PC-9 (cell line): ENCODE results near the gene NFYC. TPM values are rescaled to one million over a fixed set of nuclear protein-coding genes. Genes with fewer than 3 reads are reported as not detected.

ENCODE experiments used
- BruUV-seq: library from RNA; stranded (reverse); fragments of 400-500 nt; replicated peaks from 2 replicates; lab custom pipeline; 2021; lab: Mats Ljungman, UMichigan
- CTCF ChIA-PET: fragments of 300-600 bp; sonication (Branson Sonifier 250); formaldehyde crosslinking; loops from one replicate; lab custom pipeline; 2022; ENCODE audit warnings: antibody characterized with exemption; lab: Charles Lee
- POLR2A ChIA-PET: fragments of 300-600 bp; sonication (Branson Sonifier 250); formaldehyde crosslinking; loops from one replicate; lab custom pipeline; 2022; ENCODE audit warnings: antibody characterized with exemption; ENCODE audit not compliant: unreplicated experiment; lab: Charles Lee
- DNase-seq, 2 experiments: peaks; one replicate each; pipeline versions ENCODE4 v3.0.0 to v3.0.0-alpha.2; 2015 to 2022; ENCODE audit warnings: mixed read lengths in 1 of 2
- H2AFZ ChIP-seq: fragments of 200-600 bp; sonication (generic); 2 replicates; pipeline ENCODE4 v1.8.1; 2017; ENCODE audit warnings: antibody characterized with exemption
- H3F3A ChIP-seq: fragments of 200-600 bp; sonication (generic); 2 replicates; pipeline ENCODE4 v1.8.1; 2017; ENCODE audit warnings: antibody characterized with exemption, mild to moderate bottlenecking, low read depth; ENCODE audit not compliant: insufficient read depth
- H3K27ac ChIP-seq: fragments of 200-600 bp; sonication (generic); 2 replicates; pipeline ENCODE4 v1.6.1; 2016; ENCODE audit warnings: mixed run types
- H3K27me3 ChIP-seq: fragments of 200-600 bp; sonication (generic); 2 replicates; pipeline ENCODE4 v1.6.1; 2016; ENCODE audit warnings: low read depth, mixed run types; ENCODE audit not compliant: insufficient read depth
- H3K36me3 ChIP-seq: fragments of 200-600 bp; sonication (generic); 2 replicates; pipeline ENCODE4 v1.6.1; 2016; ENCODE audit warnings: low read depth, mixed run types
- H3K4me1 ChIP-seq: fragments of 200-600 bp; sonication (generic); replicated peaks from 2 replicates; pipeline ENCODE4 v1.6.1; 2016; ENCODE audit warnings: mixed run types; ENCODE audit not compliant: insufficient read depth
- H3K4me2 ChIP-seq: fragments of 200-600 bp; sonication (generic); 2 replicates; pipeline ENCODE4 v1.6.1; 2017; ENCODE audit warnings: mixed run types
- H3K4me3 ChIP-seq: fragments of 200-600 bp; sonication (generic); 2 replicates; pipeline ENCODE4 v1.6.1; 2016; ENCODE audit warnings: mixed run types
- H3K79me2 ChIP-seq: fragments of 200-600 bp; sonication (generic); 2 replicates; pipeline ENCODE4 v1.6.1; 2017; ENCODE audit warnings: low read depth, mixed run types
- H3K9me2 ChIP-seq: fragments of 200-600 bp; sonication (generic); 2 replicates; pipeline ENCODE4 v1.8.1; 2017; ENCODE audit warnings: mild to moderate bottlenecking; ENCODE audit not compliant: insufficient read depth
- H3K9me3 ChIP-seq: fragments of 200-600 bp; sonication (generic); 2 replicates; pipeline ENCODE4 v1.8.1; 2016; ENCODE audit warnings: low read depth; ENCODE audit not compliant: insufficient read depth
- H4K20me1 ChIP-seq: fragments of 200-600 bp; sonication (generic); 2 replicates; pipeline ENCODE4 v1.8.1; 2017; ENCODE audit not compliant: insufficient read depth
- EZH2 ChIP-seq: fragments of 200-600 bp; sonication (generic); IDR thresholded peaks from 2 replicates; pipeline ENCODE4 v1.8.0; 2017; ENCODE audit warnings: antibody characterized with exemption, low read depth
- intact Hi-C: fragments of 100-400 bp; cut with micrococcal nuclease; formaldehyde crosslinking; loops from one replicate; pipeline ENCODE4 v1.10.0; 2022; ENCODE audit not compliant: unreplicated experiment
- total RNA-seq: library from RNA; stranded (reverse); gene quantifications from 2 replicates; pipeline ENCODE4 v1.2.3, GENCODE V29; 2021
- TF ChIP-seq, protein P1 (sequence below): fragments of 200-600 bp; sonication (generic); conservative IDR thresholded peaks from 2 replicates; pipeline ENCODE4 v1.6.1; 2017; ENCODE audit warnings: mixed run types, antibody characterized with exemption, mild to moderate bottlenecking, moderate library complexity

The NFYC gene
- total RNA-seq, 1 experiment from 2014 or later, result 91.1 TPM

GRCh38 chr1:40758578-40759343 lies 67.3 kb downstream of the NFYC start:
- no peaks in the 10 kb centered on the region for H3K4me1 ChIP-seq
- H3K4me2 ChIP-seq, result no peak overlapping the region
- H3K4me3 ChIP-seq, result no peak overlapping the region
- H3K27ac ChIP-seq, result no peak overlapping the region
- no peaks in the 10 kb centered on the region for H3K79me2 ChIP-seq
- peaks cover 16% of the 10 kb centered on the region for H3K36me3 ChIP-seq
- no peaks in the 10 kb centered on the region for H3K27me3 ChIP-seq
- DNase-seq, result no peak
- ChIA-PET POLR2A (interaction anchor here (0.6 to 0.7 kb wide), 2 partner anchors 55 to 69 kb away, joined by 3 to 7 read pairs; no protein-coding TSS in a partner anchor), CTCF (interaction anchor here (0.7 kb wide), 1 partner anchor 1425 kb away, joined by 7 read pairs; no protein-coding TSS in a partner anchor)
- H4K20me1 ChIP-seq, result no peaks in the 10 kb centered on the region
- H3K9me3 ChIP-seq, result no peaks in the 10 kb centered on the region
- no peak for TF ChIP-seq EZH2
- TF ChIP-seq, protein P1, sequence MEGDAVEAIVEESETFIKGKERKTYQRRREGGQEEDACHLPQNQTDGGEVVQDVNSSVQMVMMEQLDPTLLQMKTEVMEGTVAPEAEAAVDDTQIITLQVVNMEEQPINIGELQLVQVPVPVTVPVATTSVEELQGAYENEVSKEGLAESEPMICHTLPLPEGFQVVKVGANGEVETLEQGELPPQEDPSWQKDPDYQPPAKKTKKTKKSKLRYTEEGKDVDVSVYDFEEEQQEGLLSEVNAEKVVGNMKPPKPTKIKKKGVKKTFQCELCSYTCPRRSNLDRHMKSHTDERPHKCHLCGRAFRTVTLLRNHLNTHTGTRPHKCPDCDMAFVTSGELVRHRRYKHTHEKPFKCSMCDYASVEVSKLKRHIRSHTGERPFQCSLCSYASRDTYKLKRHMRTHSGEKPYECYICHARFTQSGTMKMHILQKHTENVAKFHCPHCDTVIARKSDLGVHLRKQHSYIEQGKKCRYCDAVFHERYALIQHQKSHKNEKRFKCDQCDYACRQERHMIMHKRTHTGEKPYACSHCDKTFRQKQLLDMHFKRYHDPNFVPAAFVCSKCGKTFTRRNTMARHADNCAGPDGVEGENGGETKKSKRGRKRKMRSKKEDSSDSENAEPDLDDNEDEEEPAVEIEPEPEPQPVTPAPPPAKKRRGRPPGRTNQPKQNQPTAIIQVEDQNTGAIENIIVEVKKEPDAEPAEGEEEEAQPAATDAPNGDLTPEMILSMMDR, result no peak
- intact Hi-C loops, result no loop called here
- no peak overlapping the region for H2AFZ ChIP-seq
- no peaks in the 10 kb centered on the region for H3F3A ChIP-seq
- BruUV-seq, result TSS peak; percentile 8
- H3K9me2 ChIP-seq, result no peaks in the 10 kb centered on the region

- no peaks in the 10 kb centered on the region for H3K79me2 ChIP-seq
- H3K9me2 ChIP-seq, result no peaks in the 10 kb centered on the region
- H3K27me3 ChIP-seq, result no peaks in the 10 kb centered on the region
- no peaks in the 10 kb centered on the region for H3K9me3 ChIP-seq
- H3F3A ChIP-seq, result no peaks in the 10 kb centered on the region
- no peaks in the 10 kb centered on the region for H4K20me1 ChIP-seq
- no peaks in the 10 kb centered on the region for H3K4me1 ChIP-seq
- ChIA-PET CTCF (no interaction called here), POLR2A (interaction anchor here (0.5 kb wide), 1 partner anchor 113 kb away, joined by 3 read pairs; no protein-coding TSS in a partner anchor)
- no peak overlapping the region for H3K4me3 ChIP-seq
- H3K27ac ChIP-seq, result no peak overlapping the region
- no TSS peak for BruUV-seq
- no peak for DNase-seq
- H3K36me3 ChIP-seq, result peaks cover 12% of the 10 kb centered on the region; the same call in 1 of the 2 replicates
- no peak overlapping the region for H2AFZ ChIP-seq
- intact Hi-C loops, result no loop called here
- no peak overlapping the region for H3K4me2 ChIP-seq
- TF ChIP-seq, protein P1, result no peak
- no peak for TF ChIP-seq EZH2
Measured at GRCh38 chr1:40760984-40761383, 69.5 kb downstream of the NFYC start.

GRCh38 chr1:40762144-40762923 lies 70.8 kb downstream of the NFYC start:
- POLR2A ChIA-PET, result no interaction called here

More at GRCh38 chr1:40762144-40762923, 70.8 kb downstream of the NFYC start:
- TF ChIP-seq, protein P1, result no peak
- TF ChIP-seq EZH2, result no peak
- Histone ChIP-seq H3K27me3 (no peaks in the 10 kb centered on the region), H3K9me2 (no peaks in the 10 kb centered on the region), H2AFZ (no peak overlapping the region), H3F3A (no peaks in the 10 kb centered on the region), H3K79me2 (no peaks in the 10 kb centered on the region), H3K9me3 (no peaks in the 10 kb centered on the region), H3K4me2 (no peak overlapping the region), H3K4me1 (no peaks in the 10 kb centered on the region), H3K27ac (no peak overlapping the region), H3K4me3 (no peak overlapping the region), H3K36me3 (peaks cover 19% of the 10 kb centered on the region; the same call in 1 of the 2 replicates), H4K20me1 (no peaks in the 10 kb centered on the region)
- no TSS peak for BruUV-seq
- CTCF ChIA-PET, result interaction anchor here (0.5 kb wide), 1 partner anchor 343 kb away, joined by 3 read pairs; no protein-coding TSS in a partner anchor
- intact Hi-C loops, result no loop called here
- no peak for DNase-seq
